ENCODE measurements around the gene PPCS. TPM values are rescaled to one million over a fixed set of nuclear protein-coding genes. Genes with fewer than 3 reads are reported as not detected.

The PPCS gene
- total and polyA plus RNA-seq, 2 of the 4 experiments (the other 2 are of a cell fraction) = 8.2 to 18.9 TPM

DNA sequence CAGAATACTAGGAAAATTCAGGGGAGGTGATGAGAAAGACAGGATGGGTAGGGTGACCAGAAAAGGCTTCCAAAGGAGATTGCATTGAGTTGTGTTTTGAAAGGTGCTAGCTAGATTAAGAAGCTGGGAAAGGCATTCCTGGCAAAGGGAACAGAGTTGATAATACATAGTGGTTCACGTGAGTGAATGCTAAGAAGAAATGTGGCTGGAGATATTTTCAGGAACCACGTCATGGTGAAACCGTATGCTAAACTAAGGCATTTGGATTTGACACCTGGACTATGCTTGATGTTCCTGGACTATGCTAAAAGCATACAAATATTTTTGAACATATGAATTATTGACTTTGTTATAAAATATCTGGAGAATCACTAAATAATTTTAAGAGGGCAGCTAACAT, 21.4 kb downstream of the PPCS start:
- H2BK20ac ChIP-seq (ENCODE audit: low read depth, low read length) = no peak overlapping the region
- no peak overlapping the region for H2AK5ac ChIP-seq (ENCODE audit: low read depth, low read length)
- H2BK15ac ChIP-seq (ENCODE audit: low read depth, low read length) = no peak overlapping the region
- intact Hi-C loops (cut with micrococcal nuclease) (no loop called here), dilution Hi-C loops (cut with HindIII; ENCODE audit: low sequenced_read_pairs, unreplicated experiment) (no loop called here), in situ Hi-C loops (cut with MboI; ENCODE audit: low sequenced_read_pairs) (no loop called here)
- no peak overlapping the region for H3K4me3 ChIP-seq (ENCODE audit: insufficient read depth, low read depth, low read length)
- no peak overlapping the region for H4K5ac ChIP-seq (ENCODE audit: low read depth, low read length)
- no peak overlapping the region for H4K8ac ChIP-seq (ENCODE audit: low read depth in 2 of 2, low read length in 2 of 2)
- no peak overlapping the region for H3K27ac ChIP-seq (ENCODE audit: insufficient read depth, low read length)
- H3K9ac ChIP-seq (ENCODE audit: low read depth, low read length) = no peak overlapping the region
- H3K79me1 ChIP-seq (ENCODE audit: low read depth in 1 of 2, low read length in 2 of 2) = no peaks in the 10 kb centered on the region
- CTCF ChIA-PET = no interaction called here
- H2BK5ac ChIP-seq (ENCODE audit: low read depth, low read length, poor library complexity, severe bottlenecking) = no peak overlapping the region
- WGBS, 2 experiments (ENCODE audit: extremely low coverage in 2 of 2, insufficient read length in 1 of 2) = 40% methylated on average over 1 of the region's 3 CpGs; no CpG with 5 or more reads in 1 of the 2 experiments
- no peak overlapping the region for H3K14ac ChIP-seq (replicated peaks; ENCODE audit: low read depth, low read length)
- no peaks in the 10 kb centered on the region for H3K36me3 ChIP-seq (ENCODE audit: control insufficient read depth, insufficient read depth, low read length)
- DNase-seq (no peak), ATAC-seq (ENCODE audit: low read depth) (no peak)
- no peak overlapping the region for H3K56ac ChIP-seq (ENCODE audit: extremely low read depth, insufficient read depth, low read length)
- H3K18ac ChIP-seq (ENCODE audit: low read depth, low read length) = no peak overlapping the region
- no peak overlapping the region for H3K4ac ChIP-seq (ENCODE audit: low read depth, low read length)
- no peak overlapping the region for H3K4me2 ChIP-seq (ENCODE audit: low read depth, low read length)
- no TSS peak for BruUV-seq (replicated peaks)
- no peaks in the 10 kb centered on the region for H3K9me3 ChIP-seq (ENCODE audit: control insufficient read depth, insufficient read depth, low read length)
- H3K23ac ChIP-seq (ENCODE audit: low read depth, low read length) = no peak overlapping the region
- POLR2A ChIA-PET (ENCODE audit: unreplicated experiment) = no interaction called here
- H3K4me1 ChIP-seq (ENCODE audit: control insufficient read depth, insufficient read depth, low read length) = no peaks in the 10 kb centered on the region
- H3K9me1 ChIP-seq (ENCODE audit: insufficient read depth, low read length) = no peaks in the 10 kb centered on the region
- H3K27me3 ChIP-seq (ENCODE audit: control insufficient read depth, insufficient read depth, low read length) = peaks cover 2% of the 10 kb centered on the region; the same call in 1 of the 2 replicates
- no peak overlapping the region for H2AK9ac ChIP-seq (replicated peaks; ENCODE audit: low read depth, low read length, poor library complexity)
- H2AFZ ChIP-seq (replicated peaks; ENCODE audit: low read length, poor library complexity) = no peak overlapping the region
- TF ChIP-seq RAD21 (IDR thresholded peaks at IDR 0.05; ENCODE audit: low read length) = no peak
- TF ChIP-seq MAZ (IDR thresholded peaks at IDR 0.05; ENCODE audit: borderline replicate concordance, low read depth, low read length) = no peak
- no peak for TF ChIP-seq BHLHE40 (IDR thresholded peaks at IDR 0.05; ENCODE audit: low read depth, low read length)
- TF ChIP-seq RFX5 (IDR thresholded peaks at IDR 0.05; ENCODE audit: low read depth, low read length) = no peak
- TF ChIP-seq FOS (IDR thresholded peaks at IDR 0.05; ENCODE audit: low read depth, low read length) = no peak
- TF ChIP-seq SMC3 (IDR thresholded peaks at IDR 0.05; ENCODE audit: low read depth, low read length) = no peak
- H4K91ac ChIP-seq (ENCODE audit: insufficient read depth, low read depth, low read length) = no peak overlapping the region
- H4K20me1 ChIP-seq (ENCODE audit: insufficient read depth, low read length) = no peaks in the 10 kb centered on the region
- no peak overlapping the region for H2BK120ac ChIP-seq (ENCODE audit: low read depth, low read length)

Data from IMR-90 (cell line).